Measurements from ENCODE around the gene ASCL2. TPM values are rescaled to one million over a fixed set of nuclear protein-coding genes. Genes with fewer than 3 reads are reported as not detected.

ASCL2 gene
- total RNA-seq, 3 donors from 2014 or later (not counting 1 experiment from before 2014, with no cell fraction given), result 10.8 to 16.8 (median 16.0) TPM

DNA sequence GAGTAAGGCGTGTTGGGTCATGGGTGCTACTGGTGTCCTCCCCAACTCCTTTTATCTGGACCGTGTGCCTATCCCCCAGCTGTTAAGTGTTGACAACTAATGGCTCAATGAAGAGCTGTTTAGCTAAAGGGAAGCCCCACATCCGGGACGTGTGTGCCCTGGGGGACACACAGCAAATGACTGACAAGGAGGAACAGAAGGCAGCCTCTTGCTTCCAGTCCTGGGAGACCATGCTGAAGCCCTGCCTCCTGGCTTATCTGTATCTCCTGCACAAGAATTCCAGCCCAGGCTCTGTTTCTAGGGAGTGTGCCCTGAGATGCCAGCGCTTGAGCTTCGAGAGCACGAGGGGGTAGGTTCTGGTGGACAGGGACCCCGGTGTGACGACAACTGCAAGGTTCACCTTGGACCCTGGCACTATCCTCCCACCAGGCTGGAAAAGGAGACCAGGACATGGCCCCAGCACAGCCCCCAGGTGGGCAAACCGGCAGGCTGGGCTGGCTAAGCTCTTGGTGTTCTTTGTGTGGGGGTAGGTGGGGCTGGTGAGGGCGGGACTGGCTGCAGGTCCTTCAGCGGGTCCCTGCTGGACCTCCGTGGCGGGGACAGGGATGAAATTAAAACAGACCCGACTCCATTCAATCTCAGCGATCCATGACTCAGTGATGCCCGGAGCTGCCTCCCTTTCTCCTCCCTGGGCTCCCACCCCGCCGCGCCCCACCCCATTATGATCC lies 21.0 kb downstream of the ASCL2 start:
- peaks cover 2 to 16% of the 10 kb centered on the region in 2 donors for H3K27me3 Mint-ChIP-seq (ENCODE audit: low read depth in 2 of 2)
- 94% methylated on average over 20 of the region's 20 CpGs for WGBS (ENCODE audit: insufficient coverage)

DNA sequence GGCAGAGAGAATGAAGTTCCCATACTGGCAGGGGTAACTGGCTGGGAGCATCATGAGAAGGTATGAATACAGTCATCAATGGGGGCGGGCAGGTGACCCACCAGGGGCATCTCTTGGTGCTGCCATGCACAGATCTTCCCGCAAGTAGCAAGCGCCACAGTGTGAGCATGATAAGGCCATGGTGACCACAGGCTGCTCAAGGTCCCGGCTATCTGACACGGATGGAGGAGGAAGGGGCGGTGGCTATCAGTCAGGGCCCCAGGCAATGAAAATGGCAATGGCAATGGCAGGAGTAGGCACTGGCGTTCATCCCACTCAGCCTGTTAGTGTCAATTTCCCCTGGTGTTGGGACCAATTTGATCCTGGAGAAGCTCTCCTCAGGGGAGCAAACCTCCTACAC lies 21.6 kb downstream of the ASCL2 start:
- H3K36me3 Mint-ChIP-seq, result no peaks in the 10 kb centered on the region
- DNase-seq (no peak), ATAC-seq (no peak)
- WGBS (ENCODE audit: insufficient coverage), result 94% methylated on average over 7 of the region's 7 CpGs
- H3K4me1 ChIP-seq (ENCODE audit: control insufficient read depth, insufficient read depth, low read length), result no peaks in the 10 kb centered on the region
- intact Hi-C loops (cut with micrococcal nuclease), result no loop called here
- no peak overlapping the region for H3K4me3 Mint-ChIP-seq
- H3K9me3 ChIP-seq (ENCODE audit: control insufficient read depth, insufficient read depth, low read length), result no peaks in the 10 kb centered on the region
- H3K27ac ChIP-seq (ENCODE audit: low read length), result no peak overlapping the region
- H3K27me3 ChIP-seq (ENCODE audit: control insufficient read depth, insufficient read depth, low read length), result peaks cover 4% of the 10 kb centered on the region
- no peak overlapping the region for H3K27ac Mint-ChIP-seq
- TF ChIP-seq, protein P1, sequence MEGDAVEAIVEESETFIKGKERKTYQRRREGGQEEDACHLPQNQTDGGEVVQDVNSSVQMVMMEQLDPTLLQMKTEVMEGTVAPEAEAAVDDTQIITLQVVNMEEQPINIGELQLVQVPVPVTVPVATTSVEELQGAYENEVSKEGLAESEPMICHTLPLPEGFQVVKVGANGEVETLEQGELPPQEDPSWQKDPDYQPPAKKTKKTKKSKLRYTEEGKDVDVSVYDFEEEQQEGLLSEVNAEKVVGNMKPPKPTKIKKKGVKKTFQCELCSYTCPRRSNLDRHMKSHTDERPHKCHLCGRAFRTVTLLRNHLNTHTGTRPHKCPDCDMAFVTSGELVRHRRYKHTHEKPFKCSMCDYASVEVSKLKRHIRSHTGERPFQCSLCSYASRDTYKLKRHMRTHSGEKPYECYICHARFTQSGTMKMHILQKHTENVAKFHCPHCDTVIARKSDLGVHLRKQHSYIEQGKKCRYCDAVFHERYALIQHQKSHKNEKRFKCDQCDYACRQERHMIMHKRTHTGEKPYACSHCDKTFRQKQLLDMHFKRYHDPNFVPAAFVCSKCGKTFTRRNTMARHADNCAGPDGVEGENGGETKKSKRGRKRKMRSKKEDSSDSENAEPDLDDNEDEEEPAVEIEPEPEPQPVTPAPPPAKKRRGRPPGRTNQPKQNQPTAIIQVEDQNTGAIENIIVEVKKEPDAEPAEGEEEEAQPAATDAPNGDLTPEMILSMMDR (IDR thresholded peaks at IDR 0.05), result no peak
- no peaks in the 10 kb centered on the region for H3K4me1 Mint-ChIP-seq
- no peaks in the 10 kb centered on the region for H3K36me3 ChIP-seq (ENCODE audit: control insufficient read depth, insufficient read depth, low read length)
- no peak overlapping the region for H3K4me3 ChIP-seq (ENCODE audit: low read length)
- peaks cover 4 to 19% of the 10 kb centered on the region in 2 donors for H3K27me3 Mint-ChIP-seq (ENCODE audit: low read depth in 2 of 2)
- H3K9me3 Mint-ChIP-seq, result no peaks in the 10 kb centered on the region

More for the DNA sequence above, 21.0 kb downstream of the ASCL2 start:
- Mint-ChIP-seq H3K4me1 (no peaks in the 10 kb centered on the region), H3K9me3 (no peaks in the 10 kb centered on the region), H3K27ac (no peak overlapping the region), H3K36me3 (no peaks in the 10 kb centered on the region), H3K4me3 (no peak overlapping the region)
- TF ChIP-seq, protein P1 (IDR thresholded peaks at IDR 0.05), result no peak
- intact Hi-C loops (cut with micrococcal nuclease), result no loop called here
- Histone ChIP-seq H3K4me1 (ENCODE audit: control insufficient read depth, insufficient read depth, low read length) (no peaks in the 10 kb centered on the region), H3K36me3 (ENCODE audit: control insufficient read depth, insufficient read depth, low read length) (no peaks in the 10 kb centered on the region), H3K27me3 (ENCODE audit: control insufficient read depth, insufficient read depth, low read length) (peaks cover 4% of the 10 kb centered on the region), H3K9me3 (ENCODE audit: control insufficient read depth, insufficient read depth, low read length) (no peaks in the 10 kb centered on the region), H3K4me3 (ENCODE audit: low read length) (no peak overlapping the region), H3K27ac (ENCODE audit: low read length) (no peak overlapping the region)
- DNase-seq (no peak), ATAC-seq (no peak)

DNA sequence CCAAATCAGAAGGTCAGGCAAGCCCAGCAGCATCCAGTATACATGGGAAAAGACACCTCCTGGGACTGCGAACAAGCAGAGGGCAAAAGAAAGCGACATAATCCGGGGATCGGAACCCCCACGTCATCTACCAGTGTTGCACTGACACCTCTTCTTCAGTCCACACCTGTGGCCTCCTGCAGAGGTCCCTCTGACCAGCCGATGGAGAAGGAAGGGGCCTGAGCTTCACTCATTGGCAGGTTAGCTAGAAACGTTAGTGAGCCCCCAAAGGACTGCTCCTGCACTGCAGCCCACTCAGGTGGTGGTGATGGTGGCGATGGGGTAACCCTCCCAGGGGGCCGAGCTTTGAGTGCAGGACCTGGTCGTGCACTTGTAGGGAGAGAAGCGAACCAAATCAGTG lies 22.1 kb downstream of the ASCL2 start:
- no peak overlapping the region for H3K27ac Mint-ChIP-seq
- intact Hi-C loops (cut with micrococcal nuclease), result no loop called here
- ATAC-seq (no peak), DNase-seq (no peak)
- no peak overlapping the region for H3K4me3 ChIP-seq (ENCODE audit: low read length)
- no peaks in the 10 kb centered on the region for H3K36me3 ChIP-seq (ENCODE audit: control insufficient read depth, insufficient read depth, low read length)
- TF ChIP-seq, protein P1 (IDR thresholded peaks at IDR 0.05), result no peak
- H3K9me3 ChIP-seq (ENCODE audit: control insufficient read depth, insufficient read depth, low read length), result no peaks in the 10 kb centered on the region
- H3K27ac ChIP-seq (ENCODE audit: low read length), result no peak overlapping the region
- H3K9me3 Mint-ChIP-seq, result no peaks in the 10 kb centered on the region
- H3K36me3 Mint-ChIP-seq, result no peaks in the 10 kb centered on the region
- 88% methylated on average over 11 of the region's 11 CpGs for WGBS (ENCODE audit: insufficient coverage)
- no peak overlapping the region for H3K4me3 Mint-ChIP-seq
- peaks cover 4% of the 10 kb centered on the region for H3K27me3 ChIP-seq (ENCODE audit: control insufficient read depth, insufficient read depth, low read length)
- H3K4me1 ChIP-seq (ENCODE audit: control insufficient read depth, insufficient read depth, low read length), result no peaks in the 10 kb centered on the region
- peaks cover 4 to 23% of the 10 kb centered on the region in 2 donors for H3K27me3 Mint-ChIP-seq (ENCODE audit: low read depth in 2 of 2)
- H3K4me1 Mint-ChIP-seq, result no peaks in the 10 kb centered on the region

DNA sequence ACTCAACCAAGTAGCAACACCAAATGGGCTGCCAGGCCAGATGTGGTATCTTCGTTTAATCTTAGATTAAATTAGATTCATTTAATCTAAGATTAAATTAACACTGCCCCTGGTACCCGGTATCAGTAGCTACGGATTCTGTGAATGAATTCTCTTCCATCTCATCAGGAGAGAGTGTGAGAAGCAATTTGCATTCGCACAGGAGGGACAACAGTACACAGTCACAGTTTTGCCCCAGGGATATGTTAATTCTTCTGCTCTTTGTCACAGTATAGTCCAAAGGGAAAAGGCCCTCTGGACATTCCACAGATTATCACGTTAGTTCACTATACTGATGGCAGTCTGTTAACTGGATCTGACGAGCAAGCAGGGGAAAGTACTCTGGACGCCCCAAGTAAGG lies 22.9 kb downstream of the ASCL2 start:
- Mint-ChIP-seq H3K27ac (no peak overlapping the region), H3K4me3 (no peak overlapping the region), H3K9me3 (peaks cover 0 to 2% of the 10 kb centered on the region in 2 donors), H3K27me3 (ENCODE audit: low read depth in 2 of 2) (peaks cover 7 to 30% of the 10 kb centered on the region in 2 donors), H3K36me3 (peaks cover 7% of the 10 kb centered on the region), H3K4me1 (no peaks in the 10 kb centered on the region)
- DNase-seq (no peak), ATAC-seq (no peak)
- TF ChIP-seq, protein P1 (IDR thresholded peaks at IDR 0.05), result no peak
- H3K4me1 ChIP-seq (ENCODE audit: control insufficient read depth, insufficient read depth, low read length), result no peaks in the 10 kb centered on the region
- H3K27ac ChIP-seq (ENCODE audit: low read length), result no peak overlapping the region
- intact Hi-C loops (cut with micrococcal nuclease), result no loop called here
- H3K27me3 ChIP-seq (ENCODE audit: control insufficient read depth, insufficient read depth, low read length), result peaks cover 4% of the 10 kb centered on the region
- H3K36me3 ChIP-seq (ENCODE audit: control insufficient read depth, insufficient read depth, low read length), result no peaks in the 10 kb centered on the region
- no peak overlapping the region for H3K4me3 ChIP-seq (ENCODE audit: low read length)
- 88% methylated on average over 6 of the region's 7 CpGs for WGBS (ENCODE audit: insufficient coverage)
- no peaks in the 10 kb centered on the region for H3K9me3 ChIP-seq (ENCODE audit: control insufficient read depth, insufficient read depth, low read length)

Data from natural killer cell (primary cell).